ENCODE data around the gene PNMT. TPM values are rescaled to one million over a fixed set of nuclear protein-coding genes. Genes with fewer than 3 reads are reported as not detected.

PNMT gene
- total and polyA plus RNA-seq, 2 of the 13 experiments (the other 11 are each of a cell fraction or from before 2014, with no cell fraction given) = 0.25 TPM; not detected in 1

DNA sequence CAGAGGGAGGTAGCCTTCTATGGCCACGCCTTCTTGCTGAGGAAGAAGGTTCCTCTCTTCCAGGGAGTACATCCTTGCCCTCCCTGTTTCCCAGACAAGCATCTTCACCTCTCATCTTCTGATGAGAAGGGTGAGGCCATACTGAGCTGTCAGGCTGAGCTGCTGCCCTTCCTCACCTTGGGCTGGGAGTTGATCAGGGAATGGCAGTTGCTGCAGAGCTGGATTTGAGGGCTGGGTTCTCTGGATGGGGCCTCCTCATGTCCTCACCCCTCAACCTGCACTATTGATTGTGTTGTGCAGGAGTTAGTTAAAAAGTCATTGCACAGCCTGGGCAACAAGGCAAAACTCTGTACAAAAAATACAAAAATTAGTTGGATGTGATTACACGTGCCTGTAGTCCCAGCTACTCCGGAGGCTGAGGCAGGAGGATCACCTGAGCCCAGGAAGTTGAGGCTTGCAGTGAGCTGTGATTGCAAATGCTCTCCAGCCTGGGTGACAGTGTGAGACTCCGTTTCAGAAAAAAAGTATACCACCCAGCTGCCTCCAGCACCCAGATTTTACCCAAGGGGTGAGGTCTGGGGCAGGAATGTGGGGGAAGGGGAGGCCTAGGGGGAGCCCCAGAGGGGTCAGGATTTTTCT, 33.6 kb downstream of the PNMT start (continued):
- TF ChIP-seq, protein P1, sequence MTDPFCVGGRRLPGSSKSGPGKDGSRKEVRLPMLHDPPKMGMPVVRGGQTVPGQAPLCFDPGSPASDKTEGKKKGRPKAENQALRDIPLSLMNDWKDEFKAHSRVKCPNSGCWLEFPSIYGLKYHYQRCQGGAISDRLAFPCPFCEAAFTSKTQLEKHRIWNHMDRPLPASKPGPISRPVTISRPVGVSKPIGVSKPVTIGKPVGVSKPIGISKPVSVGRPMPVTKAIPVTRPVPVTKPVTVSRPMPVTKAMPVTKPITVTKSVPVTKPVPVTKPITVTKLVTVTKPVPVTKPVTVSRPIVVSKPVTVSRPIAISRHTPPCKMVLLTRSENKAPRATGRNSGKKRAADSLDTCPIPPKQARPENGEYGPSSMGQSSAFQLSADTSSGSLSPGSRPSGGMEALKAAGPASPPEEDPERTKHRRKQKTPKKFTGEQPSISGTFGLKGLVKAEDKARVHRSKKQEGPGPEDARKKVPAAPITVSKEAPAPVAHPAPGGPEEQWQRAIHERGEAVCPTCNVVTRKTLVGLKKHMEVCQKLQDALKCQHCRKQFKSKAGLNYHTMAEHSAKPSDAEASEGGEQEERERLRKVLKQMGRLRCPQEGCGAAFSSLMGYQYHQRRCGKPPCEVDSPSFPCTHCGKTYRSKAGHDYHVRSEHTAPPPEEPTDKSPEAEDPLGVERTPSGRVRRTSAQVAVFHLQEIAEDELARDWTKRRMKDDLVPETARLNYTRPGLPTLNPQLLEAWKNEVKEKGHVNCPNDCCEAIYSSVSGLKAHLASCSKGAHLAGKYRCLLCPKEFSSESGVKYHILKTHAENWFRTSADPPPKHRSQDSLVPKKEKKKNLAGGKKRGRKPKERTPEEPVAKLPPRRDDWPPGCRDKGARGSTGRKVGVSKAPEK (CRISPR knock-in tag; IDR thresholded peaks at IDR 0.05; ENCODE audit: borderline replicate concordance) = no peak
- no peak for TF ChIP-seq MIER2 (CRISPR knock-in tag; IDR thresholded peaks at IDR 0.05)
- TF ChIP-seq ZNF24 (IDR thresholded peaks at IDR 0.05) = no peak

DNA sequence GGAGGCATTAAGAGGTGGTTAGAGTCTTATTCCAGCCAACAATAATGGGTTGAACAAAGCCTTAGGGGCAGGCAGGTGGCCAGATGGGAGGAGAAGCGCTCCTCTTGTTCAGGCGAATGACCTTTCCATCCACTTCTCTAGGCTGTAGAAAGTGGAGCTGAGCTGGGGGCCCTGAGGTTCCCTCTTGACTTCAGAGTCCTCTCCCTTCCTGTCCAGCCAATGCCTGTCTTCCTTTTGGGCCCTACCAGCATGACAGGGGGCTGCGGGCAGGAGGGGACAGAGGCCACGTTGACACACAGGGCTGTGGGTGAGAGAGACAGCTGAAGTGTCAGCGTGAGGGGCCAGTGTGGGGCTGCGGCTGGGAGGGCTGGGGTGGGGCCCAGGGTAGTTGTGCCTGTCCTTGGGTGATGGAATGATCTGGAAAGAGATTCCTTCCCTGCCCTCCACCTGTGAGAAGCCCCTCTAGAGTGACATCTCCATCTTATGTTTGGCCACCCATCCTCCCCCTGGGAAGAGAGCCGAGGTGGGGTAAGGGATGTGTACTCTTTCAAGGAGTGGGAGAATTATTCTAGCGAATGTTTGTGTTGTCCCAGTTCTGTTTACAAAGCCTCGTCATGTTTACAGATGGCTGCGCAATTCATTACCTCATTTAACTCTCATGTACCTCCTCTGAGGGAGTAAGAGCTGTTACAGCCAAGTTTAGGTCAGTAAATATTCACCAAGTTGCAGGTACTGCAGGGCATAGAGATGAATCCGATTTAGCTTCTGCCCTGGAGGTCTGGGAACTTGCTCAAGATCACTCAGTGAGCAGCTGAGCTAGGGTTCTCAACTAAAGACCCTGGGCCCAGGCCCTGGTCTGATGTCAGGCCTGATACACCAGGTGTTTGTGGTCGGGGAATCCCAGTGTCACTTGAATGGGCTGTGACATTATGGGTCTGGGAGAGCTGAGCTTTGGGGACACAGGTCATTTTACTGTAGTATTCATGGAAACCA, 34.9 kb downstream of the PNMT start:
- CTCF ChIA-PET (ENCODE audit: low intra/inter-chr PET ratio, low total read pairs) = interaction anchor here (1.3 to 1.6 kb wide), 2 partner anchors 52 to 81 kb away, joined by 4 read pairs; no protein-coding TSS in a partner anchor
- H3K36me3 ChIP-seq (replicated peaks in 1 of 2; ENCODE audit: control insufficient read depth in 1 of 2, insufficient read depth in 2 of 2, low read length in 2 of 2) = peaks cover 15 to 21% of the 10 kb centered on the region in 2 experiments
- H3K4me2 ChIP-seq (ENCODE audit: low read depth, low read length) = peak overlapping the region; percentile 92
- BruUV-seq (replicated peaks) = no TSS peak
- 9% methylated on average over 12 of the region's 12 CpGs for WGBS (ENCODE audit: low lambda C conversion rate)
- peaks cover 63% of the 10 kb centered on the region for H3K79me2 ChIP-seq (ENCODE audit: insufficient read depth, low read length)
- H3K27ac ChIP-seq (ENCODE audit: extremely low read length, insufficient read depth, low read length) = peak overlapping the region; percentile 78
- DNase-seq (ENCODE audit: low spot score) (peak; percentile 77), ATAC-seq (peak; percentile 73), FAIRE-seq (peak; percentile 79)
- no peaks in the 10 kb centered on the region for H3K27me3 ChIP-seq (ENCODE audit: control insufficient read depth in 1 of 2, insufficient read depth in 2 of 2, low read length in 2 of 2)
- H4K20me1 ChIP-seq (ENCODE audit: insufficient read depth, low read length) = peaks cover 14% of the 10 kb centered on the region; the same call in 1 of the 2 replicates
- H3K9ac ChIP-seq (ENCODE audit: insufficient read depth, low read depth, low read length) = peak overlapping the region; percentile 51
- intact Hi-C loops (cut with micrococcal nuclease; ENCODE audit: unreplicated experiment) = no loop called here
- peak overlapping the region; percentile 1 to 90 (median 90); a peak in 5 of 6 replicates for H3K4me3 ChIP-seq (replicated peaks in 1 of 3; ENCODE audit: insufficient read depth in 1 of 3, low read depth in 2 of 3, low read length in 3 of 3)
- in situ Hi-C loops (cut with HindIII; ENCODE audit: extremely low pct_ligation_motif_present, low pct_unique_long_range_greater_than_20kb) = no loop called here
- H2AFZ ChIP-seq (ENCODE audit: low read length) = no peak overlapping the region
- POLR2A ChIA-PET = interaction anchor here (0.6 to 6.6 kb wide), 26 partner anchors 9 to 396 kb away, joined by 3 to 118 read pairs (median 7); partner anchors contain the start of genes GRB7, MIEN1 and PGAP3
- no peaks in the 10 kb centered on the region for H3K9me3 ChIP-seq (ENCODE audit: low read length)
- peaks cover 64% of the 10 kb centered on the region for H3K4me1 ChIP-seq (ENCODE audit: insufficient read depth, low read length)
- no peak for TF ChIP-seq HMGA1 (CRISPR knock-in tag; conservative IDR thresholded peaks at IDR 0.05)
- TF ChIP-seq RXRA (CRISPR knock-in tag; IDR thresholded peaks at IDR 0.05) = peak; percentile 86
- 0 out of 2 replicates have a peak, but pooled peaks have one; percentile 47 for TF ChIP-seq RFXAP (CRISPR knock-in tag; IDR thresholded peaks at IDR 0.05; ENCODE audit: borderline replicate concordance)
- TF ChIP-seq, protein P2, sequence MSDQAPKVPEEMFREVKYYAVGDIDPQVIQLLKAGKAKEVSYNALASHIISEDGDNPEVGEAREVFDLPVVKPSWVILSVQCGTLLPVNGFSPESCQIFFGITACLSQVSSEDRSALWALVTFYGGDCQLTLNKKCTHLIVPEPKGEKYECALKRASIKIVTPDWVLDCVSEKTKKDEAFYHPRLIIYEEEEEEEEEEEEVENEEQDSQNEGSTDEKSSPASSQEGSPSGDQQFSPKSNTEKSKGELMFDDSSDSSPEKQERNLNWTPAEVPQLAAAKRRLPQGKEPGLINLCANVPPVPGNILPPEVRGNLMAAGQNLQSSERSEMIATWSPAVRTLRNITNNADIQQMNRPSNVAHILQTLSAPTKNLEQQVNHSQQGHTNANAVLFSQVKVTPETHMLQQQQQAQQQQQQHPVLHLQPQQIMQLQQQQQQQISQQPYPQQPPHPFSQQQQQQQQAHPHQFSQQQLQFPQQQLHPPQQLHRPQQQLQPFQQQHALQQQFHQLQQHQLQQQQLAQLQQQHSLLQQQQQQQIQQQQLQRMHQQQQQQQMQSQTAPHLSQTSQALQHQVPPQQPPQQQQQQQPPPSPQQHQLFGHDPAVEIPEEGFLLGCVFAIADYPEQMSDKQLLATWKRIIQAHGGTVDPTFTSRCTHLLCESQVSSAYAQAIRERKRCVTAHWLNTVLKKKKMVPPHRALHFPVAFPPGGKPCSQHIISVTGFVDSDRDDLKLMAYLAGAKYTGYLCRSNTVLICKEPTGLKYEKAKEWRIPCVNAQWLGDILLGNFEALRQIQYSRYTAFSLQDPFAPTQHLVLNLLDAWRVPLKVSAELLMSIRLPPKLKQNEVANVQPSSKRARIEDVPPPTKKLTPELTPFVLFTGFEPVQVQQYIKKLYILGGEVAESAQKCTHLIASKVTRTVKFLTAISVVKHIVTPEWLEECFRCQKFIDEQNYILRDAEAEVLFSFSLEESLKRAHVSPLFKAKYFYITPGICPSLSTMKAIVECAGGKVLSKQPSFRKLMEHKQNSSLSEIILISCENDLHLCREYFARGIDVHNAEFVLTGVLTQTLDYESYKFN (CRISPR knock-in tag; conservative IDR thresholded peaks at IDR 0.05) = peak; percentile 95
- TF ChIP-seq HNRNPL (IDR thresholded peaks at IDR 0.05; ENCODE audit: low read depth, low read length) = no peak
- TF ChIP-seq RFX1 (IDR thresholded peaks at IDR 0.05) = no peak
- TF ChIP-seq IRF1 (CRISPR knock-in tag; IDR thresholded peaks at IDR 0.05; ENCODE audit: low read depth) = no peak; the same call in 1 of the 2 replicates
- no peak; the same call in 1 of the 2 replicates for TF ChIP-seq PRMT3 (CRISPR knock-in tag; IDR thresholded peaks at IDR 0.05; ENCODE audit: borderline replicate concordance, low read depth)
- TF ChIP-seq MEF2D (CRISPR knock-in tag; IDR thresholded peaks at IDR 0.05) = peak; percentile 42; the same call in 1 of the 2 replicates
- no peak for TF ChIP-seq ETV6 (CRISPR knock-in tag; conservative IDR thresholded peaks at IDR 0.05)
